Activated T-helper 9 cell treated with anti-CD3 and anti-CD28 coated beads, Interleukin-2, amount 50 U/mL, for 16 hours (primary cell): ENCODE measurements around the gene KDM4B.

Experiments used
- DNase-seq: peaks from one replicate; pipeline ENCODE4 v3.0.0-alpha.2; 2020; ENCODE audit warnings: low read depth

Gene KDM4B

DNA sequence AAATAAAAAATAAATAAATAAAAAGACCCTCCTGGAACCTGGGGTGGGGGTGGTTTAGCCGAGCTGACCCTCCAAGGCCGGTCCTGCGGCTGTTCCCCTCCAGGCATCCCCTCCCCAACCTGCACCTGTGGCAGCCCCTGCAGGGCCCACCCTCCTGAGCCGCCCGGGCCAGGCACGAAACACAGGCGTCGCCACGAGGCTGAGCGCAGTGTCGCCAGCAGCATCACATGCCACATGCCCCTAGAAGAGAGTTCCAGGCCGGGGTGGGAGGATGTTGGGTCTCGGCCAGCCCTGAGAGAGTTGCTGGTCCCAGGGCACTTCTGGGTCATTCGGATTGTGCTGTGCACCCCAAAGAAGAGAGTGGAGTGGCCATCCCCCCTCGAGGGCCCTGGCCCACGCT, 82.0 kb downstream of the KDM4B start:
- no peak for DNase-seq

- no peak for DNase-seq
Measured at GRCh38 chr19:5051619-5052018, 82.7 kb downstream of the KDM4B start.

GRCh38 chr19:5052515-5052914, 83.6 kb downstream of the KDM4B start:
- DNase-seq: no peak

DNA sequence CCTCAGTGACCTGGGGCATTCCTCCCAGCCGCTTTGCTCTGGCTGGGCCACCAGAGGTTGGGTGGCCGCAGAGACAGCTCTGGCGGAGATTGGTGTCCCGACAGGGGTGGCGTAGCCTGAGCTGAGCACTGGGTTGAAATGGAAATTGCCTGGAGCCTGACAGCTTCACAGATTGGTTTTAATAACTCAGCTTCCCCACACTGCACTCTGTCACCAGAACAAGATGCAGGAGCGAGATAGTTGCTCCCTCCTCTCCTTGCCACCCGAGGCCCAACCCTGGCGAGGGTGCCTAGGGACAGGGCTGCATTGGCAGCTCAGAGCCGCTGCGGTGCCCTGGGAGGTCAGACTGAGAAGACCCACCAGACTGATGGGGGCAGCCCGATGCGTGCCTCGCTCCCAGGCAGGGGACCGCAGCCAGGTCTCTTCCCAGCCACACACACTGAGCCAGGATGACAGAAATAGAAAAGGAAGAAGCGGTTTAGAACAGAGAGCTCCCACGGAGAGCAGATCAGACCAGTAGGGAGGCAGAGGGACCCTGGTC, 84.1 kb downstream of the KDM4B start:
- DNase-seq: no peak

DNA sequence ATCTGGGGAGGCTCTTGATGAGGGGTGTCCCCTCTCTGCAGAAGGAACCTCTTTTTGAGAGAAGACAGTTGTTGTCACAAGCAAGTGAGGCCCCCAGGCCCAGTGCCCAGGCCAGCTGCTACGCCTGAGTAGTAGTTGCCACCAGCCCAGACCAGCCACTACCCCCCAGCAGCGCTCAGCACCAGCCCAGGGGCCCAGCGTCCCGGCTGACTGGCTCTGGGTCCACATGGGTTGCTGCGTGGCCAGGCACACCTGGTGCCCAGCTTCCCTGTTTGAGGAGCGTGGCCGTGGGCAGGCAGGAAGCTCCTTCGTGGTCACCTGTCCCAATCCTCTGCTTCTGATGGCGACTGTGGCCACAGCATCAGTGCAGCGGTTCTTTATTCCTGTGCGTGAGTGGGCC, 84.7 kb downstream of the KDM4B start:
- DNase-seq: no peak

DNA sequence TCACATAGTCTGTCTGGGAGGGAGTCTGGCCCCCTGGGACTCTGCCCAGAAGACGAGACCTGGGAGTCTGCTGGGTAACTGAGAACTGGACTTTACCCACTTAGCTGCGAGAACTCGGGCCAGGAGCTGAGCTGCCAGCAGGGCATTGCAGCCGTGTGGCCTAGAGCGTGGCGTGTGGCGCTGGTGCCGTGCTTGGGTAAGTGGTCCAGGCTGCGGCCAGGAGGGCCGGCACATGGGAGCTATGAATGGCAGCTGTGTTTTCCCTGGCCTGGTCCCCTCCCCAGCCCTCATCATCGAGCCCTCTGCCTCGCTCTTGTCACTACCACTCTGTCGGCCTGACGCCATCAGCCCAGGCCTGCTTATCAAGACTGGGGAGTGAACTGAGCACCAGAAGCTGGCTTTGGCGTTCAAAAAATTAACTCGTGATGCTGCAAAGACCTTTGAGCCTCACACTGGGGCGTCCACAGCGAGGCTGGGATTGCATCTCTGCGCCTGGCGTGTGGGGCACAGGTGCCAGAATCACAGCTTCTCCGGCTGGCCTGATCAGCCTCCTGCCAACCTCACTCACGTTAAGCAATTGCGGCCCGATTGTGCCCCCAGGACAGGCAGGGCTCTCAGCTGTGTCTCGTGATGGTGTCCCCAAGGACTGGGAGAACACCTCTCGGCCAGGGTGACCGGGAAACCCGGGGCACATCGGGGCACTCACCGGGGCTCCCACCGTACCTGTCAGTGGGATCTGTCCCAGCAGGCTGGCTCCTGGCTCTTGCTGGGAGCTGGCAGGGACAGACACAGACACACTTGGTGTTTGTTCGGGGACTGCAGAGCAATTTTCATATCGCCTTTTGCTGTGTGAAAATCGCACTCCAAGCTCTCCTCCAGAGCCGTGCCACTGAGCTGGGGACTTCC, 85.9 kb downstream of the KDM4B start:
- no peak for DNase-seq

DNA sequence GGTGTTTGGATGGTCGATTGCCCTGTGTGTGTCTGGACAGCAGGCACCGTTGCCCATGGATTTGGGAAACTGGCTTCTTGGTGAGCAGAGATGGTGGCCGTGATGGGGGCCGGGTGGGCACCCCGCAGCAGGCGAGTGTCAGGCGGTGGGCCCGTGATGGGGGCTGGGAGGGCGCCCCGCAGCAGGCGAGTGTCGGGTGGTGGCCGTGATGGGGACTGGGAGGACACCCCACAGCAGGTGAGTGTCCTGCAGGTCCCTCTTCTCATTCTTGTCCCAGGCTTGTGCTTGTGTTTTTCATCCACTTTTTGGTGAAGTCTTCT, 86.5 kb downstream of the KDM4B start:
- no peak for DNase-seq

DNA sequence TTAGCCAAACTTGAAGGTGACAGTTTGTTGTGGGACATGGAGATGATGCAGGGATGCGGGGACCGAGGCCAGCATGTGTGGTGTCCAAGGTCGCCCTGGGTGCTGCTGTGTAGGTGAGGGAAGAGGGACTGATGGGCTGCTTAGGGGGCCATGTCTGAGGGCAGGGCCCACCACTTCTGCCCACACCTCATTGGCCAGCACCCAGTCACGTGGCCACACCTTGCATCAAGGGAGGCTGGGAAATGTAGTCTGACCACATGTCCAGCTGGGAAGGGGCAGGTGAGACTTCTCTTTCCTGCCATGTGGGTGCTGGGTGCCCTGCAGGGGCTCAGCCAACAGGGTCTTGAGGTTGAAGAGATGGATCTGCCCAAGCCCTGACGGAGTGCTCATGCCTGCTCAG, 88.9 kb downstream of the KDM4B start:
- DNase-seq: no peak

DNA sequence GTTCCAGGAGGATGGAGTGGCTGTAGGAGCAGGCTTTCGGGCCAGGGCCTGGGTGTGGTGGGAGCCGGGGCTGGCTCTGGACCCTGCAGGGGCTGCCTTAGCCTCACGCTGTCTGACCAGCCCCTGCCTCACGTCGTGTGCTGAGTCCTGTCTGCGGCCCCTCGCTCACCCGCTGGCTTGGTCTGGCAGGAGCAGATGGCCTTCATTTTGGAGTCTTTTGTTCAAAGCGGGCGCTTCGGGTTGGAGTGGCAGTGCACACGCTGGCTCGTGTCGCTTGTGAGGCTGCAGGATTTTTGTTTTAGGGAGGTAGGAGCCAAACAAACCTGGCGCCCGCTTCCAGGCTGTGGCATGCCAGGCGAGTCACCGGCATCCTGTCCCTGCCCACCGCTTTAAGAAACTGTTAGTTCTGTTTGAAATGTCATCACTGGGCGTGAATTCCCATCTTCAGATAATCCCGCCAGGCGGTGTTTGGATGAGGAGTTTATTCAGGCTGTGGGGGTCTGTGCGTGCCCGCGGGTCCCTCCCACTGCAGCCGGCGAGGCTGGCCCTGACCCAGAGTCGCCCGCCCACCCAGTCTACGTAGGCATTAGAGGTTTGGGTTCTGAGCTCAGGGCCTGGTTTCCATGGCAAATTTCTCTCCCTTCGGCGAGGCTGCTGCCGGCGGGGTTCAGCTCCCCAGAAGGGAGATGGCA, 89.8 kb downstream of the KDM4B start:
- DNase-seq: no peak

- no peak for DNase-seq
Measured at GRCh38 chr19:5059213-5059574, 90.3 kb downstream of the KDM4B start.

DNA sequence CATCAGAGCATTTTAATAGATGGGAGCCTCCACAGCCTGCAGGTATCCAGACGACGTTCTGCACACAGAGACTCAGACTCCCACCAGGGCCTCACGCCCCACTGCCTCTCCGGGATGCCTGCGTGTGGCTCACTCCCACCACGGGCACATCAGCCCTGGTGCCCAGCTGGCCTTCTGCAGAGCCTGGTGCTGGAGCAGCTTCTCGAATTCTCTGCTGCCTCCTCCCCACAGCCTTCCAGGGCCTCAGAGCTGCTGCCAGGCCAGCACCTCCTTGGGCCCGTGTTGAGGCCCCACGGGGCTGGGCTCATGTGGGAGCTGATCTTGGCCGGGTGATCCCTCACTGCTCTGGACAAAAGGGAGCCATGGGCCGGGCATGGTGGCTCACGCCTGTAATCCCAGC, 90.9 kb downstream of the KDM4B start:
- DNase-seq: no peak

- no peak for DNase-seq
Measured at GRCh38 chr19:5062195-5062594, 93.3 kb downstream of the KDM4B start.

DNA sequence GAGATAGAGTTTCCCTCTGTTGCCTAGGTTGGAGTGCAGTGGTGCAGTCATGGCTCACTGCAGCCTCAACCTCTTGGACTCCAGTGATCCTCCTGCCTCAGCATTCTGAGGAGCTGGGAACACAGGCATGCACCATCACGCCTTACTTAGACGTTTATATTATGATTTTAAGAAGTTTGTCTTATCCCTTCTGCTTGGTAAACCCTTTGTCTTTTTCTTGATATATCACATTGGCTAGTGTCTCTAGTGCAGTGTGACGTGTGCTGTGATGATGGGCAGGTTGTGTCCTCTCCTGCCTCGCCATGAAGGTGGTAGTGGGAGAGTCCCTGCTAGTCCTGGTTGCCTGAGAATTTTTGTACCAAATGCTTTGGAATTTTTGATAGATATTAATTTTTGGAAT, 93.9 kb downstream of the KDM4B start:
- no peak for DNase-seq

- no peak for DNase-seq
Measured at GRCh38 chr19:5063873-5064645, 95.1 kb downstream of the KDM4B start.

DNA sequence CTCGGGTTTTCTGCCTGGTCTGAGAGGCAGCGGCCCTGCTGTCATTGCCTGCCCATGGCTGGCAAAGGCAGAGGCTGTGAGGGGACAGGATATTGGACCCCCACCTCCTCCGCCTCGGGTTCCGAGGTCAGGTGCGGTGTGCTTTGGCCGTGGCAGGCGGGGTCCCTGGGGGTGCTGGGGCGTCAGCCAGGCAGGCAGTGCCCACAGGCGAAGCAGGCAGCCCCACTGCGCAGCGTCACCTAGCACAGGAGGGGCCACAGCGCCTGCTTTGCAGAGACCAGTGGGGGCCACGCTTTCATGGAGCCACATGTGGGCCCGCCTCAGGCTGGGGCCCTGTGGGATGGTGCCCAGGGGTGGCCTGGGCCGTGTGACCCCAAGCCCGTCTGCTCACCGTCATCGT, 96.0 kb downstream of the KDM4B start:
- no peak for DNase-seq

- no peak for DNase-seq
Measured at GRCh38 chr19:5065663-5066093, 96.8 kb downstream of the KDM4B start.

GRCh38 chr19:5066768-5067167, 97.9 kb downstream of the KDM4B start:
- no peak for DNase-seq

- DNase-seq: no peak
Measured at GRCh38 chr19:5067678-5068077, 98.8 kb downstream of the KDM4B start.

- DNase-seq: no peak
Measured at GRCh38 chr19:5068233-5069072, 99.5 kb downstream of the KDM4B start.

GRCh38 chr19:5070331-5070730, 101.4 kb downstream of the KDM4B start:
- no peak for DNase-seq

DNA sequence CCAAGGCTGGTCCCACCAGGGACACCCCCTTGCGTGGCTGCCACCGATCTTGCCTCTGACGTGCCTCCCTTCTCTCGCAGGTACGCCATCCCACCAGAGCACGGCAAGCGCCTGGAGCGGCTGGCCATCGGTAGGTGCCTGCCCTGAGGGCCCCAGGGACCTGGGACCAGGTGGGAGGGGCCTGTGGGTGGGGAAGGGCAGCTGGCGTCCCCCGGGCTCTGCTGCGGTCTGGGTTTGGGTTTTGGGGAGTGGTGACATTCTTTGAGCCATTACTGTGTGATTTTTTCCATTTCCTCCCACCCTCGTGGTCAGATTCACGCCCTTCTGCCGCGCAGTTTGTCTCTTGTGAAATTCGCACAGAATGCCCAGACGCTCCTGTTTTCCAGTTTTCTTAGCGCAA, 102.0 kb downstream of the KDM4B start:
- no peak for DNase-seq

DNA sequence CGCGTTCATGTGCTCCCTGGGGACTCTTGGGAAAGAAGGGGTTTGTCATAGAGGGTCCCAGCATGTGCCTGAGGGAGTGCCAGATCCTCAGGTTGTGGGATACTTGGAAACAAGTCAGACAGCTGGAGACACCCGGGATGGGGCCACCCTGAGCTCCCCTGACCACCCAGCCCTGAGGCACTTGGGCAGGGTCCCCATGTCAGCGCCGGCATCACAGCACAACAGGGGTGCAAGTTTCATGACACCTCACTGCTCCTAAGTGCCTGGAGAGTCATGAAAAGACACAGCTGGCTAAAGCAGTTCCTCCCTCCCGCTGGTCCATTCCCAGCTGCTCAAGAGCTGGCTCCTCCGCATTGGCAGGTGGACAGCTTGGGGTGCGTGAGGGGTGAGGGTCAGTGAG, 102.7 kb downstream of the KDM4B start:
- DNase-seq: no peak
